Chondrocyte (in vitro differentiated cells): ENCODE measurements around the gene IRF1. TPM values are rescaled to one million over a fixed set of nuclear protein-coding genes. Genes with fewer than 3 reads are reported as not detected.
A peak's percentile ranks its signal among the peaks of the same experiment; 100 is the strongest.

Experiments
- DNase-seq: peaks from one replicate; pipeline ENCODE4 v3.0.0; 2021; ENCODE audit warnings: mixed read lengths, low spot score
- H3K27ac Mint-ChIP-seq: one replicate; pipeline ENCODE4 v1.8.0; 2021; ENCODE audit warnings: mild to moderate bottlenecking, moderate library complexity, mixed read lengths; ENCODE audit not compliant: unreplicated experiment
- H3K27me3 Mint-ChIP-seq: 2 replicates; pipeline ENCODE4 v1.8.0; 2021; ENCODE audit warnings: low read depth, mixed read lengths
- H3K36me3 Mint-ChIP-seq: 2 replicates; pipeline ENCODE4 v1.8.0; 2021; ENCODE audit warnings: low read depth, mixed read lengths
- H3K4me1 Mint-ChIP-seq: 2 replicates; pipeline ENCODE4 v1.8.0; 2021; ENCODE audit warnings: low read depth, mild to moderate bottlenecking, mixed read lengths
- H3K4me3 Mint-ChIP-seq: one replicate; pipeline ENCODE4 v1.8.0; 2021; ENCODE audit warnings: mild to moderate bottlenecking, moderate library complexity, mixed read lengths; ENCODE audit not compliant: unreplicated experiment
- H3K9me3 Mint-ChIP-seq: 2 replicates; pipeline ENCODE4 v1.8.0; 2021; ENCODE audit warnings: low read depth, mixed read lengths
- CTCF ChIP-seq: fragments of 200-600 bp; sonication (generic); IDR thresholded peaks from 2 replicates; pipeline ENCODE4 v1.5.0; 2021; ENCODE audit warnings: antibody characterized with exemption, mild to moderate bottlenecking, moderate library complexity
- total RNA-seq: library from RNA; stranded (reverse); gene quantifications from 3 replicates; pipeline ENCODE4 v1.2.1, GENCODE V29; 2021

IRF1 gene
- total RNA-seq, 1 donor from 2014 or later = 16.3 TPM

- H3K9me3 Mint-ChIP-seq = no peaks in the 10 kb centered on the region
- no peaks in the 10 kb centered on the region for H3K36me3 Mint-ChIP-seq
- no peak for TF ChIP-seq CTCF
- no peak for DNase-seq
- H3K27me3 Mint-ChIP-seq = no peaks in the 10 kb centered on the region
- H3K27ac Mint-ChIP-seq = peak overlapping the region; percentile 92
- H3K4me3 Mint-ChIP-seq = peak overlapping the region; percentile 77
- H3K4me1 Mint-ChIP-seq = peaks cover 41% of the 10 kb centered on the region
Measured at GRCh38 chr5:132496191-132496630, 5.6 kb upstream of the IRF1 start.

- H3K9me3 Mint-ChIP-seq = no peaks in the 10 kb centered on the region
- H3K27ac Mint-ChIP-seq = peak overlapping the region; percentile 92
- peaks cover 43% of the 10 kb centered on the region for H3K4me1 Mint-ChIP-seq
- H3K27me3 Mint-ChIP-seq = no peaks in the 10 kb centered on the region
- H3K36me3 Mint-ChIP-seq = no peaks in the 10 kb centered on the region
- peak overlapping the region; percentile 77 for H3K4me3 Mint-ChIP-seq
- no peak for DNase-seq
- TF ChIP-seq CTCF = peak; percentile 38
Measured at GRCh38 chr5:132495667-132496190, 5.2 kb upstream of the IRF1 start.

GRCh38 chr5:132493821-132494220 lies 3.2 kb upstream of the IRF1 start:
- Mint-ChIP-seq H3K27me3 (no peaks in the 10 kb centered on the region), H3K27ac (peak overlapping the region; percentile 25), H3K4me1 (peaks cover 52% of the 10 kb centered on the region), H3K4me3 (no peak overlapping the region), H3K9me3 (no peaks in the 10 kb centered on the region), H3K36me3 (no peaks in the 10 kb centered on the region)
- TF ChIP-seq CTCF = no peak
- DNase-seq = no peak

GRCh38 chr5:132493241-132493640 lies 2.7 kb upstream of the IRF1 start:
- no peak for TF ChIP-seq CTCF
- Mint-ChIP-seq H3K27ac (no peak overlapping the region), H3K36me3 (no peaks in the 10 kb centered on the region), H3K4me3 (no peak overlapping the region), H3K4me1 (peaks cover 51% of the 10 kb centered on the region), H3K9me3 (no peaks in the 10 kb centered on the region), H3K27me3 (no peaks in the 10 kb centered on the region)
- no peak for DNase-seq

- Mint-ChIP-seq H3K4me3 (no peak overlapping the region), H3K9me3 (no peaks in the 10 kb centered on the region), H3K36me3 (peaks cover 3% of the 10 kb centered on the region), H3K27me3 (no peaks in the 10 kb centered on the region), H3K27ac (no peak overlapping the region), H3K4me1 (peaks cover 47% of the 10 kb centered on the region)
- no peak for DNase-seq
- TF ChIP-seq CTCF = no peak
Measured at GRCh38 chr5:132492386-132493125, 2.0 kb upstream of the IRF1 start.
